Measurements from ENCODE around the gene CNGA1.
"Not testable (repeated sequence)": the region's sequence is repeated elsewhere in the genome, so short reads cannot be mapped to it uniquely, and the experiment has no call there.

The CNGA1 gene

DNA sequence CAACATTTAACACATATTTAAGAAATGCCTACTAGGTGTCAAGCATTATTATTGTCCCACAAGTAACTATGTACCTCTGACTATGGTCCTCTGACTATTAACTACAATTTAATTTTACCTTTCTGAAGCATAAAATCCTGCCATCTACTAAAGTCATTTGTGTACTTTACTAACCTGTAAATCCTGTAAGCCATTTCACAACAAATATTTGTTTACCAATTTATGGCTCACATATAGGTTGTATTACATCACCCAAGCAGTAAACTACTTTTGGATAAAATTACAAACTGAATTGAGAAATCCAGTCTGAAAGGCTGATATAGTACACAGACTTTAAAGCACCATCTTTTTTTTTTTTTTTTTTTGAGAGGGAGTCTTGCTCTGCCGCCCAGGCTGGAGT lies 43.8 kb downstream of the CNGA1 start:
- no peak for DNase-seq (ENCODE audit: low read depth in 2 of 2)

DNA sequence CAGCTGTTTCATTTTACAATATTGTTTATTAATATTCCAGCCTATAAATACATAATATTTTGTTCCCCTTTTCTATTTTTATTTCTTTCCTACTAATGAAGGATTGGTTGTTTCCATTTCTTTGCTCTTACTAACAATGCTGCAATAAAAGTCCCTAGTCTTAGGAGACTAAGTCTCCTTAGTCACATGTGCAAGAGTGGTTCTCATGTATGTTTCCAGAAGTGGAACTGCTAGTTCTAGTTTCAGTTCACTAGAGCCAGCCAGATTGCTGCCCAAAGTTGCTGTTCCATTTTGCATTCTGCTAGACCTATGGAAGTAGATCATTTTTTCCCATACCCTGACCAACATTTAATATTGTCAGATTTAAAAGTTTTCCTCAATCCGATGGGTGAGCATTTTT lies 44.3 kb downstream of the CNGA1 start:
- no peak for DNase-seq (ENCODE audit: low read depth in 2 of 2)

- no peak for DNase-seq (ENCODE audit: low read depth in 2 of 2)
Observed at GRCh38 chr4:47968847-47969246, 47.6 kb downstream of the CNGA1 start.

DNA sequence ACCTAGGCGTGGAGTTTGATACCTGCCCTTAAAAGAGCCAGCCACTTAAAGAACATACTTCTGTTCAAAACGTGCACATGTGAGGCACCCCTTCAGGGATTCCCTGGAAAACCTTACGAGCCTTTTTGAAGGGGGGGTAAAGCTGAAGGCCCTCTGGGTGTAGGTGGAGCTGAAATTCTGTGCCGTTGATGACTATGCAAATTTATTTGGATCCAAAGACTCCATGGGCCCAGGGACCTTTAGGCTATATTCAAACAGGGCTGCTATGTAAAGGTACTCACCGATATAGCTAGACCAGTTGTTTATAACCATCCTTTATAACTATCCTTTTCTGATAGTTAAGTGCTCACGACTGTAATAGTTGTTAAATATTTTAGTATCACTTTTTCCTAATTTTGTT lies 61.8 kb downstream of the CNGA1 start:
- no peak for DNase-seq (ENCODE audit: low read depth in 2 of 2)

DNA sequence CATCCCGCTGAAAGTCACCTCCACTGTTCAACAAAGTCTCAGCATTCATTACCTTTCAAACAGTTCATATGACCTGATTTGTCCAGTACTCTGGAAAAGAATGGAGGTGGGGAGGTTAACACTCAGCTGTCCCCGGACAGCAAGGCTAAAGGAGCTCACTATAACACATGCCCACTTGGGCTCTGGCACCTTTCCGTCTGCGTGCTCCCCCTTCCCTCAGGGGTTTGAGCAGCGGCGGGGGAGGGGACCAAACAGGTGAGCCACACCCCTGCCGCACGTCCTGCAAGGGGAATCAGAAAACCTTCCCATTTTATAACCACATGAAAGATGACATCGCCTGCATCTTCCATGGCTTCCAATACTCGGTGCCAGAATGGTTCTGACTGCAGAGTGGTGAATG lies 62.2 kb downstream of the CNGA1 start:
- no peak for DNase-seq (ENCODE audit: low read depth in 2 of 2)

DNA sequence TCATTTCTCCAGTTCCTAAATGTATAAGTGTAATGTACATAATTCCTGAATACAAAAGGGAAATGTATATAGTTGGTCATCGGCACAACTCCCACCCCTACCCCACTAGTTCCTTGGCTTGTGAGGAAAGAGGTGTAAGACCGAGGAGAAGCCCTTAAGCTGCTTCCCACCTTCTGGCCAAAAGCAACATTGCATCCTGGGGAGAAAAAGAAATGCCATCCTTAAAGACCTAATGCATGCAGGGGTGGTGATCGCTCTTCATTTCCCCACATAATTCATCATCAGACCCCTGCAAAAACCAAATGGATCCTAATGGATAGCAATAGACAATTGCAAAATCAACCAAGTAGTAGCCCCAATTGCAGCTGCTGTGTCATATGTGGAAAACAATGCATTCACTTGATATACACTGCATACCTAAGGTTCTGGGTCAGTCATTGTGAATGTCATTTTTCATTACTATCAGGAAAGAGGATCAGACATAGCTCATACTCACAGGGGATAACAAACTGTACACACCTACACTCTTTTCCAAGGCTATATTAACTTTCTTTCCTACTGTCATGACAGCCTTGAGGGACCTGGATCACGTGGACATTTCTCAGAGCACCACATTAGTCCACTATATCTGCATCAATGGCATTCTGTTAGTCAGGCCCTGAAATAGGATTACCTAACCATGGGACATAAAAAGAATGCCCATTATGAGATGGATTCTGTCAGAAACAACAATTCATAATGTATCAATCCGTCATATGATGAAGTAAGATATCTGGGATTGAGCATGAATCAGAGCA lies 70.4 kb downstream of the CNGA1 start:
- no peak for DNase-seq (ENCODE audit: low read depth in 2 of 2)

DNA sequence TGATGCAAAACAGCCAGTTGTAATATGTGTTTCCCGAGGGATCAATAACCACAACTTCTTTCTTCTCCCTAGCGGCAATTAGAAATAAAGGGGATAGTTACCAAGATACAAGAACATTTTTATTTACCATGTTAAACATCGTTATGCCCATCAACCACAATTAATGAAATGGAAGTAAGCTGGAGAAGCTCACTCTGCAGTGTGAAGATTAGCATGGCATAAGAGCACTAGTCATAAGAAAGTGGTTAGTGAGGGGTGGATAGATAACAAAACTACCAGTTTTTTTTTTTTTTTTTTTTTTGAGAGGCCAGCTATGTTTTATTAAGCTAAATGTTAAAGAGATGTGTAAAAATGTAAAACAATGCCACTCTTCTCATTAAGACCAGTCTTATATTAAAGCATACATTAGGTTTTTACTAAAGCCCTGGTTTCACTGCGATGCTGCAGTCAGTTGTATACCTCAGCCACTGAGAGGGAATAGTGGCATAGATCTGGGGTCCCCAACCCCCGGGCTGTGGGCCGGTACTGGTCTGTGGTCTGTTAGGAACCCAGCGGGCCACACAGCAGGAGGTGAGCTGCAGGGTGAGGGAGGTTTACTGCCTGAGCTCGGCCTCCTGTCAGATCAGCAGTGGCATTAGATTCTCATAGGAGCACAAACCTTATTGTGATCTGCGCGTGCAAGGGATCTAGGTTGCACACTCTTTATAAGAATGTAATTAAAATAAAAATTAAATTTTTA lies 74.2 kb downstream of the CNGA1 start:
- DNase-seq (ENCODE audit: low read depth in 2 of 2) = no peak

GRCh38 chr4:47939456-47939855 lies 77.0 kb downstream of the CNGA1 start:
- no peak for DNase-seq (ENCODE audit: low read depth in 2 of 2)

- no peak for DNase-seq (ENCODE audit: low read depth in 2 of 2)
Observed at GRCh38 chr4:47936336-47936735, 80.1 kb downstream of the CNGA1 start.

DNA sequence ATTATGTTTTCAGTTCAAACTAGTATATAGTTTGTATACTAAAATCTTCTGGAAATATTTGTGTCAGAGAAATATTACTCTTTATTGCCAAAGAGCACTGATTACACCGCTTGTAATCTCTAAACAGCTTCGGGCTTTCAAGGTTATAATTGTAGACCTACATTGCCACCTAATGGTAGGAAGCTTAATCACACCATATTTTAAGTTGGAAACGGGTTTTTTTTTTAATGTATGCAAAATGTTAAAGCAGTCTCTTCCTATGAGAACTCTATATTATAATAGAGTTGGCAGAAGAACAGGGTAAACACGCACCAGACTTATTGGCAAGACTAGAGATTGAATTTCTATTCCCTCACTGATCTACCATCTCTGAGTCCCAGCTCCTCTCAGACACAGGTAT lies 82.6 kb downstream of the CNGA1 start:
- no peak for DNase-seq (ENCODE audit: low read depth in 2 of 2)

DNA sequence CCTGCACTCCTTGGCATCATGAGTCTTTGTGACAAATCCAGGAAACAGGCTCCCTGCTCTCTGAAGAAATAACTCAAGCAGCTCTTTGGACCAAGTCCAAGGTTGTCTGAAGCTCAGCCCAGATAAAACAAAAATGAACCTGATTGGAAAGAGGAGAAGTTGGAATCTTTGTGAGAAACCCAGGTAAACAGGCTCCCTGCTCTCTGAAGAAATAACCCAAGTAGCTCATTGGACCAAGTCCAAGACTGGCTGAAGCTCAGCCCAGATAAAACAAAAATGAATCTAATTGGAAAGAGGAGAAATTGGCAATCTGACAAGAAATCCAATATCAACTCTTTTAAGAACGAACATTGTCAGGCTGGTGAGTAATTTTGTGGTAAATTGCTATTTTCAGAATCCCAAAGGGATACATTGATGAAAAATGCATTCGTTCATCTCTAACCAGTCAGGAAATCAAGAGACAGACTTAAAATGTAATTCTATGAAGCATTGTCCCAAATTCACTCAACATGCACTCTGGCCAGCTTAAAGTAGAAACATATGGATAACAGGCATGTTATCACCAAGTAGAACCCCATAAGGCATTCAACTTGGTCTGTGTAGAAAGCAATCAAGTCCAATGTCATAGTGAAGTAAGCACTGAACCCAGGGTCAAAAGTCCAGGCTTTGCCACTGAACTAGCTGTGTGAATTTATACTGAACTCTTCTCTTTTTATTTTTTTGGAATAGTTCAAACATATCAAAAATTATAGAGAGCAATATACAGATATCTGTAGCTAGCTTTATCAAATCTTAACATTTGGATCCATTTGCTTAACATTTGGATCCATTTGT lies 85.3 kb downstream of the CNGA1 start:
- no peak for DNase-seq (ENCODE audit: low read depth in 2 of 2)

- no peak for DNase-seq (ENCODE audit: low read depth in 2 of 2)
Observed at GRCh38 chr4:47929682-47930201, 86.7 kb downstream of the CNGA1 start.

GRCh38 chr4:47926667-47927258 lies 89.7 kb downstream of the CNGA1 start:
- DNase-seq (ENCODE audit: low read depth in 2 of 2) = peak in 1 of 2 donors; percentile 6

DNA sequence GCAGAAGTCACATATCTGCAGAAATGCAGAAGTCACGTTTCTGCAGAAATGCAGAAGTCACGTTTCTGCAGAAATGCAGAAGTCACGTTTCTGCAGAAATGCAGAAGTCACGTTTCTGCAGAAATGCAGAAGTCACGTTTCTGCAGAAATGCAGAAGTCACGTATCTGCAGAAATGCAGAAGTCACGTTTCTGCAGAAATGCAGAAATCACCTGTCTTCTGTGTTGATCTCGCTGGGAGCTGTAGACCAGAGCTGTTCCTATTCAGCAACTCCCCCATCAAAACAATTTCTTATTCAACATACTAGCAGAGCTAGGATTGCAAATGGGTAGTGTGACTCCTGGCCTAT lies 93.2 kb downstream of the CNGA1 start:
- DNase-seq (ENCODE audit: low read depth in 2 of 2) = not testable (repeated sequence)

DNA sequence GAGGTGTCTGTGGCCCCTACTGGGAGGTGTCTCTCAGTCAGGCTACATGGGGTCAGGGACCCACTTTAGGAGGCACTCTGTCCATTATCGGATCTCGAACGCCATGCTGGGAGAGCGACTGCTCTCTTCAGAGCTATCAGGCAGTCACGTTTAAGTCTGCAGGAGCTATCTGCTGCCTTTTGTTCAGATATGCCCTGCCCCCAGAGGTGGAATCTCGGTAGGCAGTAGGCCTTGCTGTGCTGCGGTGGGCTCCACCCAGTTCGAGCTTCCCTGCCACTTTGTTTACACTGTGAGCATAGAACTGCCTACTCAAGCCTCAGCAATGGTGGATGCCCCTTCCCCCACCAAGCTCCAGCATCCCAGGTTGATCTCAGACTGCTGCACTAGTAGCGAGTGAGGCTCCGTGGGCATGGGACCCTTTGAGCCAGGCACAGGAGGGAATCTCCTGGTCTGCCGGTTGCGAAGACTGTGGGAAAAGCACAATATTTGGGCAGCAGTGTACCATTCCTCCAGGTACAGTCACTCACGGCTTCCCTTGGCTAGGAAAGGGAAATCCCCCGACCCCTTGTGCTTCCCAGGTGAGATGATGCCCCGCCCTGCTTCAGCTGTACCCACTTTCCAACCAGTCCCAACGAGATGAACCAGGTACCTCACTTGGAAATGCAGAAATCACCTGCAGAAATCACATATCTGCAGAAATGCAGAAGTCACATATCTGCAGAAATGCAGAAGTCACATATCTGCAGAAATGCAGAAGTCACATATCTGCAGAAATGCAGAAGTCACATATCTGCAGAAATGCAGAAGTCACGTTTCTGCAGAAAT lies 93.8 kb downstream of the CNGA1 start:
- not testable (repeated sequence) for DNase-seq (ENCODE audit: low read depth in 2 of 2)

DNA sequence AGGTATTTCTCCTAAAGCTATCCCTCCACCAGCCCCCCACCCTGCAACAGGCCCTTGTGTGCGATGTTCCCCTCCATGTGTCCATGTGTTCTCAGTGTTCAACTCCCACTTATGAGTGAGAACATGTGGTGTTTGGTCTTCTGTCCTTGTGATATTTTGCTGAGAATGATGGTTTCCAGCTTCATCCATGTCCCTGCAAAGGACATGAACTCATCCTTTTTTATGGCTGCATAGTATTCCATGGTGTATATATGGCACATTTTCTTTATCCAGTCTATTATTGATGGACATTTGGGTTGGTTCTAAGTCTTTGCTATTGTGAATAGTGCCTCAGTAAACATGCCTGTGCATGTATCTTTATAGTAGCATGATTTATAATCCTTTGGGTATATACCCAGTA lies 99.3 kb downstream of the CNGA1 start:
- DNase-seq (ENCODE audit: low read depth in 2 of 2) = not testable (repeated sequence)

DNA sequence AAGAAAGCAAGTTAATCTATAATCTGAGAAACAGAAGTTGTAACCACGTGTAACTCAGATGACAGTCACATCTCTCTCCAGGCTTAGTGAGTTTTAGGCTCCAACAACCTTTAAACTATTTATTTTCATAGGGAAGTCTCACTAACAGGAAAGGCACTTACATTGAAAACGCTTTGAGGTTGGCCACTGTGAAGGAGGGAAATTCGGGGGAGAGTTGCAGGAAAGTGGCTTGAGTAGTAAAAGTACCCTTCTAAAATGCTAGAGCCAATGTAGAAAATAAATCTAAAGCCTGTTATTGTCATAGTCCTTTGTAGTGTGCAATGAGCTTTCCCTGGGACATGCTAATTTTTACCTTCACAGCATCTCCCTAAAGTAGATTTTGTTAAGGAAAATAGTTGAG lies 101.1 kb downstream of the CNGA1 start:
- no peak for DNase-seq (ENCODE audit: low read depth in 2 of 2)

- no peak for DNase-seq (ENCODE audit: low read depth in 2 of 2)
Observed at GRCh38 chr4:47914926-47915237, 101.6 kb downstream of the CNGA1 start.

GRCh38 chr4:47914220-47914925 lies 102.1 kb downstream of the CNGA1 start, which contains the start of gene NFXL1:
Gene NFXL1 (minus strand): TSS chr4:47914583. CDS start chr4:47914203, 380 bp downstream.
- peak; percentile 84 to 89 for DNase-seq (ENCODE audit: low read depth in 2 of 2)

- no peak for DNase-seq (ENCODE audit: low read depth in 2 of 2)
Observed at GRCh38 chr4:47913861-47914219, 102.6 kb downstream of the CNGA1 start.

Measured in stimulated activated CD4-positive, alpha-beta T cell treated with anti-CD3 and anti-CD28 coated beads, Interleukin-1b, Interleukin-23, amount 100 ng/mL, for 1 hour (primary cell).